GM15510 (cell line): Measurements from ENCODE around the gene AHI1.

Experiments
- POLR2A ChIP-seq: IDR thresholded peaks from 3 replicates; pipeline ENCODE4 v1.6.1; 2011; ENCODE audit warnings: borderline replicate concordance; ENCODE audit not compliant: insufficient read length; ENCODE audit errors: extremely low read depth

Gene AHI1

DNA sequence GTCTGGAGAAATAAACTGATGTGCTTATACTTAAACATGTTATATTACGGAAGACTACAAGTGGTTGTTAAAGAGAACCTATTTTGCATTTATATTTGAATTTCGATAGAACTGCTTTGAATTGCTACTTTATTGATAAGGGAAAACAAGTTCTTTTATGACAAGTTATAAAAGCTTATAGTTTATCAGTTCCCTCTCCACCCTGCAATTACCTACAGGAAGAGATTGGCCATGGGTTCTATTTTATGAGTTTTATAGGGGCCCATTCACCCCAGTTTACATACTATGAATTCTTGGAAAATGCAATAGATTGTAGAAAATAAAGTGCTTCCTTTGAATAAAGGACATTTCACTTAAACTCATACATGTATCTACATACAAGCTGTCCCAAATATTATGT is 144.4 kb downstream of the AHI1 start:
- TF ChIP-seq POLR2A: no peak

DNA sequence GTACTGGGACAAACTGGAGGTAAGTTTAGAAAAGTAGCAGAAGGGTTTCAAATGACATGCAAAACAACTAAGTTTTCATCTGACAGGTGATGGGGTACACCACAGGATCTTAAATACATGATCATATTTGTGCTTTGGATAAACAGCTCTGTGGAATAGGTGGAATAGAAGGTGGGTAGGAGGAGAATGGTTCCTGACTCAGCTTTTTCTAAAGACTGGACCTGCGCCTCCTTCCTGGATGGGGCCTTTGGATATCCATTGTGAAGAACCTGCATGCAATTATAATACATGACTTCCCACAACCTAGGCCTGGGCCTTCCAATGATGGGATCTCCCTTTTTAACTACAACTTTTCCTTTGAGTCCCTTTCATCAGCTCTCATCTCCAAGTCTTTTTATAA is 145.9 kb downstream of the AHI1 start:
- TF ChIP-seq POLR2A: no peak

DNA sequence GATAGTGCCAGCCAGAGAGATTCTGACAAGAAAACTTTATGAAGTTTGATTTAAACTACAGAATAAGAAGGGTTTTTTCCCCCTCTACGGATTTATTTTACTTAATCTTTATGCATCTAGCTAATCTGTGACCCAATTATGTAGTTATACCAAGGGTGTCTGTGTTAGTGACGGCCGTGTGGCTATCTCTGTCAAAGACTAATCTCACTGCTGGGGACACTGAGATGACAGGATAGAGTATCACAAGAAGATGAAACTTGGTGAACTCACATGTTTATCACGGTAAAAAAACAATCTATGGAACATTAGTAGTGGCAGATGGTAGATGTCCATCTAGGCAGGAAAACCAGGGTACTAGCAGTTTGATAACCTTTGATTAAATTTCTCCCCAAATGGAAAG is 149.7 kb downstream of the AHI1 start:
- no peak for TF ChIP-seq POLR2A

DNA sequence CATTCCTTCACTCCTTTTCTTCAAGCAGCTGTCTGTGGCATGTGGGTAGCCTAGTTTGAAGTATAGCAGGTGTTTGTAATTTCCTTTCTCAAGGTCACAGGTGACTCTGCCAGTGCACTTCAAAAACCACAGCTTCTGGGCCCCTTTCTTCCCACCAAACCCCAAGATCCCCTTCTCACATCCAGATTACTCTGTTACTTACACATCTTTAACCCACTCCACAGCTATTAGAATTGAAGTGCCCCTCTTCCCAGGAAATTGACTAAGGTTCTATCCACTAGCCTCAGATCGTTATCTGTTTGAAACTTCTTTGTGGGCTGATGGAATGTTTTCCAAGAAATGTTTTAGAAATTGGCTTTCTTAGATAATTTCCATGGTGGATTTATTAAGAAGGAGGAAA is 150.8 kb downstream of the AHI1 start:
- TF ChIP-seq POLR2A: no peak

DNA sequence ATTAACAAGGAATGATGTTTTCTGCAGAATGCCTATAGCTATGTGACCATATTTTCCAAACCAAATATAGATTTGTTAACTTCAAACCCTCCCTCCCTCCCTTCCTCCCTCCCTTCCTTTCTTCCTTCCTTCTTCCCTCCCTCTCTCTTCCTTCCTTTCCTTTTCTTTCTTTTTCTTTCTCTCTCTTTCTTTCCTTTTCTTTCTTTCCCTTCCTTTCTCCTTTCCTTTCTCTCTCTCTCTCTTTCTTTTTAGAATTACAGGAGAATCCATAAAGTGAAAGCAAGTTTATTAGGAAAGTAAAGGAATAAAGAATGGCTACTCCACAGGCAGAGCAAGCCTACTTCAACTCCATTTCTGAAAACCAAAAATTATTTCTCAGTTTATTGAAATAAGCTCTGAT is 153.0 kb downstream of the AHI1 start:
- TF ChIP-seq POLR2A: no peak

DNA sequence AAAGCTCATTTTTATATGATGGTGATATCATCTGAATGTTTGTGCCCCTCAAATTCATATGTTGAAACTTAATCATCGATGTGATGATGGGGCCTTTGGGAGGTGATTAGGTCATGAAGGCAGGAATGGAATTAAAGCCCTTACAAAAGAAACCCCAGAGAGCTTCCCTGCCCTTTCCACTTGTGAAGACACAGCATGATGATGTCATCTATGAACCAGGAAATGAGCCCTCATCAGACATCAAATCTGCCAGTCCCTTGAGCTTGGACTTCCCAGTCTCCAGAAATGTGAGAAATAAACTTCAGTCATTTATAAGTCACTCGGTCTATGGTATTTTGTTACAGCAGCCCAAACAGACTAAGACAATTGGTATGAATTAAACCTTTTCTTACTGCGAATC is 163.4 kb downstream of the AHI1 start:
- no peak for TF ChIP-seq POLR2A

DNA sequence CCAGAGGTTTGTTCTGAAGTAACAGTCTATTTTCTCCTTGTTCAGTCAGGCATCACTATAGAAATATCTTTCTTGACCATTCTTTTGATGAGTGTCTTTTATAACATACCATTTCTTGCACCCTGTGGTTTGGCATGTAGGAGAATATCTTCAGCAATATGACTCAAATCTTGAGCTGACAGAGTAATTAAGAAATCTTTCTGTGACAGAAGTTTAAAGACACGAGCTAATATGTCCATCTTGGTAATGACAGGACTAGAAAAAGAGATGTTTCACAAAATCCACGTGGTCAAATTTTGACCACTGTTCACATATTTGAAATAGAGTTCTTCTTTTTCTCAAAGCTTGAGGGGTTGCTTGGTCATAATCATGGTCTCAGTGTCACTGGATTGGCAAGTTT is 166.5 kb downstream of the AHI1 start:
- TF ChIP-seq POLR2A: no peak

DNA sequence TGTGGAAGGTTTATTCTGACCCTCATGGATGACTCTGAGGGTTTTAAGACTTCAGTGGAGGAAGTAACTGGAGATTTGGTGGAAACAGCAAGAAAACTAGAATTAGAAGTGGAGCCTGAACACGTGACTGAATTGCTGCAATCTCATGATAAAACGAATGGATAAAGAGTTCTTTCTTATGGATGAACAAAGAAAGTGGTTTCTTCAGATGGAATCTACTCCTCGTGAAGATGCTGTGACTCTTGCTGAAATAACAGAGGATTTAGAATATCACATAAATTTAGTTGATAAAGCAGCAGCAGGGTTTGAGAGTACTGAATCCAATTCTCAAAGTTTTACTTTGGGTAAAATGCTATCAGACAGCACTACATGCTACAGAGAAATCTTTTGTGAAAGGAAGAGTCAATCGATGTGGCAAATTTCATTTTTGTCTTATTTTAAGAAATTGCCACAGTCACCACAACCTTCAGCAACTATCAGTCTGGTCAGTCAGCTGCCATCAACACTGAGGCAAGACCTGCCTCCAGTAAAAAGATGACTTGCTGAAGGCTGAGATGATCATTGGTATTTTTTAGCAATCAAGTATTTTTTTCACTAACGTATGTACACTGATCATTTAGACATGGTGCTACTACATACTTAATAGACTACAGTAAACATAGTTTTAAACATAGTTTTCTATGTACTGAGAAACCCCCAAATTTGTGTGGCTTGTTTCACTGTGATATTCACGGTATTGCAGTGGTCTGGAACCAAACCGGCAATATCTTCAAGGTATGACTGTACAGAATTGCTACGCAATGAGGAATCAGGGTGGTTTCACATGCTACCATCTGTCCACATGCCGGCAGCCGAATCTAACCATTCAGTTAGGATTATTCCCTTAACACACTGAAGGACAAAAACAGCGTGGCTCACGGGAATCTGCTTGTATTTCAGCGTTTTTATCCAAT is 167.4 kb downstream of the AHI1 start:
- TF ChIP-seq POLR2A: no peak

DNA sequence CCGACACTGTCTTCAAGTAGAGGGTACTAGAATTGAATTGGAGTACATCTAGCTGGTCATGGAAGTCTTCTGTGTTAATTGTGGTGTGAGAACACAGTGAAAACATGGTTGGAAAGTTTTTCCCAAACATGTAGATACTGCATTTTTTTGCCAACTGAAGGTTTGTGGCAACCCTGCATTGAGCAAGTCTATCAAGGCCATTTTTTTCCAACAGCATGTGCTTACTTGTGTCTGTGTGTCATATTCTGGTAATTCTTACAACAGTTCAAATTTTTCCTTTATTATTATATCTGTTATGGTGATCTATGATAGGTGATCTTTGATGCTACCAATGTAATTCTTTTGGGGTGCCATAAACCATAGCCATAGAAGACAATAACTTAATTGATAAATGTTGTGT is 169.4 kb downstream of the AHI1 start:
- TF ChIP-seq POLR2A: no peak

DNA sequence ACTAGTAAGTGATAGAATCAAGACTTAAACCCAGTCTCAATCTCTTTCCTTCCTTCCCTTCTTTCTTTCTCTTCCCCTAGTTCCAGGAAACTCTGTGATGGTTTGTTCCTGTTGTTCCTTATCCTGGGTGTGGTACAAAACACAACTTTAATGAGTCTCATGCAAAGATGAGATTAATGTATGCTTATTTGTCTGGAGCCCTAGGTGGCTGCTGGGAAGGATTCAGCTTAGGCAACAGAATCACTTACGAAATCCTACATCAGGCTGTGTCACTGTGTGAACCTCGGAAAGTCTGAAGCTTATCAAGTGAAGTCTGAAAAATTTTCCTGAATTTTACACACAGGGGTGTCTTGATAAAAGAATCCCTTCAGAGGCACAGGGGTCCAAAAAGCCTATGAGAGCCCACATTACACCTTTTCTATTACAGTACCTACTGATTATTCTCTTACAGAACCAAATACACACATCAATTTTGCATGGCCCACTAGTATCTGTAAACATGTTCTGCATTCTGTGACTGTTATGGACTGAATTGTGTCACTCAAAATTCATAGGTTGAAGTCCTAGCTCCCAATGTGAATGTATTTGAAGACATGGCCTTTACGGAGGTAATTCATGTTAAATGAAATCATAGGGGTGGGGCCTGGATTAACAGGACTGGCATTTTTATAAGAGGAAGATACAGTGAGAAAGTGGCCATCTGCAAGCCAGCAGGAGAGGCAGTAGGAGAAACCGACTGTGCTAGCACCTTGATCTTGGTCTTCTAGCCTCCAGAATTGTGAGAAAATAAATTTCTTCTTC is 171.7 kb downstream of the AHI1 start:
- TF ChIP-seq POLR2A: no peak

DNA sequence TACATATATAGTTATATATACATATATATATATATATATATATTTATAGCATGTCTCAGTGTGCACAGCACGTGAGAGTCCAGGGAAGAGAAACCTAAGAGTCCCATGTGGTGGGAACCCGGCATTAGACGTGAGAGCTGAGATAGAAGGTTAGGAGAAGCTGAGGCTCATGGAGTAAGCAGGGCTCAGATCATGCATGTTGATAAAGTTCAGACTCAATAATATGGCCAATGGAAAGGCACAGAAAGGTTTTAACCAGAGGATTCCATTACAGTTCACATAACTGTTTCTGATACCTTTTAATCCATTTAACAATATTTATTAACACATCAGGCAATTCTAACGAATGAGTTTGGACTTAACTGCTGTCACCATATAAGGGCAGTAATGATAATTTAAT is 173.0 kb downstream of the AHI1 start:
- no peak for TF ChIP-seq POLR2A

DNA sequence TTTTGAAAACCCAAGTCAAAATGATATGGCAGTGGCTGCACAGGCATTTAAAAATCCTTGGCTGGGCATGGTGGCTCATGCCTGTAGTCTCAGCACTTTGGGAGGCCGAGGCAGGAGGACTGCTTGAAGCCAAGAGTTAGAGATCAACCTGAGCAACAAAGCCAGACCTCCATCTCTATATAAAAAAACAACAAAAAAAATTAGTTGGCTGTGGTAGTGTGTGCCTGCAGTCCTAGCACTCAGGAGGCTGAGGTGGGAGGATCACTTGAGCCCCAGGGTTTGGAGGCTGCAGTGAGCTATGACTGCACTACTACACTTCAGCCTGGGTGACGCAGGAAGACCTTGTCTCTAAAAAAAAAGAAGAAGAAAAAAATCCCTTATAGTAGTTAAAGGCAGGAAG is 173.6 kb downstream of the AHI1 start:
- TF ChIP-seq POLR2A: no peak

DNA sequence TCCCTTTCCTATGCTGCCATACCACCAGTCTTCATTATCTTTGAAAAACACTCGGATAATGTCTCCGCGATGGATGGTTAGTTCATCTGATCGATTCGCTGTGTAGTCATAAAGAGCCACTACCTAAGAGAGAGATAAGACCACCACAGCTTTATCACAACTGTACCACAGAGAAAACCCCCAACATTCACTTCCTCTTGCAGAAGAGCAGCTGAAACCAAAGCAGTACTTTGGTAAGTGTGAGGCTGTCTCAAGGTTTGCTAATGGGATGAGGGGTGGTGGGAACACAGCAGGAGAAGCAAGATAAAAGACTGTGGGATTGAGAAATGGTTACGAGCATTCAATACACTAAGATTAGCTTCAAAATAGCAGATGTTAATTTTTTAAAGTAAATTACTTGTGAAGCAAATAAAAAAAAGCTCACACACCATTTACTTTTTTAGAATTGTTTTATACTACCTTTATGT is 174.3 kb downstream of the AHI1 start:
- TF ChIP-seq POLR2A: no peak

DNA sequence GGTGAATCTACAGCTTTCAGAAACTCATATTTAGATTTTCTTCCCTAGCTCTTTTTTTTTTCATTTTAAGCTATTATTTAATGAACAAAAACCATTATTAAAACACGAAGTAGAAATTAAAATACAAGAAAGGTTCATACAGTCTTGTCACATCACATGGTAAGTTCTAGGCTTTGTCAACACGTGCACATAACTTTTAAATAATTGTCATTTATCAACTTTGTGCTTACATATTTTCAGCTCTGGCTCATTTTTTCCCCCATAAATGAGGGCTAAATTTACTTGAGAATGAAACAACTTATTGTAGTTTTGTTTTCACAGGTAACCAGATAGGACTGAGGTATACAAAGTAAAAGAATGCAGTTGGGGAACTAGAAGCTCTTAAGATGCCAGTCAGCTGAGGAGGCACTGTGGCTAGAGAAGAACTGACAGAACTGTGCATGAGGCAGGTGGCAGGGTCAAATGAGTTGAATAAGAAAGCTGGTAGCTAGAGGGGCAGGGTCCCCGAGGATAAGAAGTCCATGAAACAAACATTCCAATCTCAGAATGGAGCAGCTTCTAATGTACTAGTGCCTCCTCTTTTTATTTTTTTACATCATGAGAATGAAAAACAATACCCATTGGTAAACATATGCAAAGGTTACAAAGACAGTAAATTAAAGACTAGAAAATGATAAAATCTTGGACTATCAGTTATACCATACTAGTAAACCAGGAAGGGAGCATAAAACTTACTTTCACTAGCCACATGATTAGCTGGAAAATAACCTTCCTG is 174.9 kb downstream of the AHI1 start:
- TF ChIP-seq POLR2A: no peak
